Ovary (tissue), 3 donors: Measurements from ENCODE around the gene WIPF1.

Experiments used
- CTCF ChIP-seq, 3 donors: fragments of 450-650 bp in 2 of 3; fragments of 200-600 bp in 1 of 3; IDR thresholded peaks; one replicate each; pipeline versions ENCODE4 v1.5.1 to v1.8.0; 2016 to 2022; ENCODE audit warnings: antibody characterized with exemption in 3 of 3, mild to moderate bottlenecking in 1 of 3
- EP300 ChIP-seq: sonication (generic); formaldehyde crosslinking; IDR thresholded peaks from one replicate; pipeline ENCODE4 v1.6.1; 2017; ENCODE audit warnings: antibody characterized with exemption
- donor health status: DM: no; HTN: no; CAD: no.

DNA sequence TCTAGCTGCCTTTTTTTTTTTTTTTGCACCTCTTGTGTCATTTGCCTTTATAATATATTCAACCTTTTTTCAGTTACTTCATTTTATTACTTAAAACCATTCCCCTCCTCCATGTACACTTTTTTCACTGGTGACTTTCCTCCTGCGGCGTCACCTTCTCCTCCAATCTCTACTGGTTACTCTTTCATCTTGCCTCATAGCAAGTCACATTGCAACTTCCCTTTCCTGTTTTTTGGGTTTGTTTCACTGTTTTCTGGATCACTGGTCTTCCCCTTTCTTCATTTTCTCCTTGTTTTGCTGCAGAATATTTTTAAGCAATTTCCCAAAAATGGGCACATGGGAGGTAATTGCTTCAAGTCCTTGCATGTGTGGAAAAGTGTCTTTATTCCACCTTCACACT is 73.1 kb downstream of the WIPF1 start:
- TF ChIP-seq CTCF (IDR thresholded peaks at IDR 0.05): no peak
- no peak for TF ChIP-seq EP300
